Kidney epithelial cell (primary cell): ENCODE measurements around the gene RBM6. TPM values are rescaled to one million over a fixed set of nuclear protein-coding genes. Genes with fewer than 3 reads are reported as not detected.
"Not testable (repeated sequence)": the region's sequence is repeated elsewhere in the genome, so short reads cannot be mapped to it uniquely, and the experiment has no call there.

Source experiments
- DNase-seq: peaks from one replicate; pipeline ENCODE4 v3.0.0-alpha.2; 2010; ENCODE audit warnings: low read depth
- H3K27me3 ChIP-seq: 2 replicates; pipeline ENCODE4 v1.6.0; 2011; ENCODE audit warnings: low read length; ENCODE audit not compliant: control insufficient read depth, insufficient read depth
- H3K36me3 ChIP-seq: 2 replicates; pipeline ENCODE4 v1.5.1; 2011; ENCODE audit warnings: low read length; ENCODE audit not compliant: control insufficient read depth, insufficient read depth
- H3K4me3 ChIP-seq: 2 replicates; pipeline ENCODE4 v1.5.1; 2011; ENCODE audit warnings: low read depth, mild to moderate bottlenecking, control low read depth, low read length
- CTCF ChIP-seq: IDR thresholded peaks from 2 replicates; pipeline ENCODE4 v1.5.1; 2011; ENCODE audit warnings: mild to moderate bottlenecking, moderate library complexity, low read length, control low read depth, inconsistent platforms; ENCODE audit not compliant: insufficient read depth, poor library complexity, severe bottlenecking
- total RNA-seq: library from RNA; depleted of rRNA; stranded (reverse); fragments of >200 nt; gene quantifications from 2 replicates; pipeline ENCODE4 v1.2.3, GENCODE V29; 2015

RBM6 gene
- total RNA-seq, 1 donor from 2014 or later = 41.5 TPM

GRCh38 chr3:49912881-49913281, 27.1 kb upstream of the RBM6 start:
- H3K36me3 ChIP-seq = no peaks in the 10 kb centered on the region
- no peak overlapping the region for H3K4me3 ChIP-seq
- H3K27me3 ChIP-seq = no peaks in the 10 kb centered on the region
- no peak for DNase-seq
- TF ChIP-seq CTCF = no peak

GRCh38 chr3:49914906-49915305, 25.0 kb upstream of the RBM6 start:
- no peak for TF ChIP-seq CTCF
- Histone ChIP-seq H3K36me3 (no peaks in the 10 kb centered on the region), H3K4me3 (no peak overlapping the region), H3K27me3 (no peaks in the 10 kb centered on the region)
- no peak for DNase-seq

GRCh38 chr3:49916686-49917085, 23.3 kb upstream of the RBM6 start:
- Histone ChIP-seq H3K4me3 (no peak overlapping the region), H3K36me3 (no peaks in the 10 kb centered on the region), H3K27me3 (no peaks in the 10 kb centered on the region)
- no peak for DNase-seq
- TF ChIP-seq CTCF = no peak

- H3K36me3 ChIP-seq, H3K27me3 ChIP-seq, H3K4me3 ChIP-seq, DNase-seq: not testable (repeated sequence)
Observed at GRCh38 chr3:49917806-49918590, 22.0 kb upstream of the RBM6 start.

- H3K4me3 ChIP-seq = no peak overlapping the region
- H3K27me3 ChIP-seq = no peaks in the 10 kb centered on the region
- no peak for TF ChIP-seq CTCF
- no peaks in the 10 kb centered on the region for H3K36me3 ChIP-seq
- DNase-seq = no peak
Observed at GRCh38 chr3:49924683-49925082, 15.3 kb upstream of the RBM6 start.

- H3K27me3 ChIP-seq = no peaks in the 10 kb centered on the region
- no peaks in the 10 kb centered on the region for H3K36me3 ChIP-seq
- no peak overlapping the region for H3K4me3 ChIP-seq
- no peak for DNase-seq
- no peak for TF ChIP-seq CTCF
Observed at GRCh38 chr3:49925485-49925884, 14.5 kb upstream of the RBM6 start.
